ENCODE results near the gene ARID3B.
"Not testable (repeated sequence)": the region's sequence is repeated elsewhere in the genome, so short reads cannot be mapped to it uniquely, and the experiment has no call there.

The ARID3B gene

GRCh38 chr15:74573987-74574386 is 33.0 kb downstream of the ARID3B start:
- no peak for DNase-seq

GRCh38 chr15:74578496-74578994 is 37.5 kb downstream of the ARID3B start:
- no peak for DNase-seq

- no peak for DNase-seq
Observed at GRCh38 chr15:74579001-74579400, 38.0 kb downstream of the ARID3B start.

DNA sequence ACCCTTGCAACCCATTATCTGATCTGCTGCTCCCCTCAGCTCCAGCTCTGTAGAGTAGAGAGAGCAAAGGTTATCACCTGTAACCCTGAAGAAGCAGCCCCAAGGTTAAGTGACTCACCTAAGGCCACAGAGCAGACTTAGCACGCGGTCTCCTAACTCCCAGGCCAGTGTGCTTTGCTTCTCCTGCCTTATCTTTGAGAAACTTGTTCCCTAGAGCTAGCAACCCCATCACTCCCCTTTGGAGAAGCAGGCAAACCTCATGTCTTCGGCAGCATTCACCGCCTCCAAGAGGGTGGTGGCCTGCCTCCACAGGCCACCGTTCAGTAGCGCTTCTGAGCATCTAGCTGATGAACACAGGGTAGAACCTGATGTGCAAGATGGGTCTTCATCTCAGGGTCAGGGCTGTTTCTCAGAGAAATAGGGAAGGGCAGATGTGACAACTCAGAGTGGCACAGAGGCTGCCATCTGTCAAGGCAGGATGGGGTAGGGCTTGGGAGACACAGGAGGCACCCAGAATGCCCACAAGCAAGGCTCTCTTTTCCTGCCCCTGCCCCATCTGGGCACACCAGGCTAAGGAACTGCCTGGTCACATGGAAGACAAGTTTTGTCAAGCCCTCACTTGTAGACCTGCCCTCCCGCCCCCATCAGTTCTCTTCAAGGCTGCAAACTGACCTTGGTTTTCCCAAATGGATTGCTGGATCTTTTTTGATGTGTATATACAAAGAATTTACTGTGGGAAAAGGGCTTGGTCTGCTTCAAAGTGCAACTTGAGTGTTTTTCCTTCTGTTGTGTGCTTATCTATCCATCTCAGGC is 39.7 kb downstream of the ARID3B start:
- DNase-seq = no peak

- DNase-seq = no peak
Observed at GRCh38 chr15:74584204-74584603, 43.2 kb downstream of the ARID3B start.

- no peak for DNase-seq
Observed at GRCh38 chr15:74584779-74585178, 43.8 kb downstream of the ARID3B start.

GRCh38 chr15:74585191-74585590 is 44.2 kb downstream of the ARID3B start:
- DNase-seq = no peak

- no peak for DNase-seq
Observed at GRCh38 chr15:74585857-74586256, 44.8 kb downstream of the ARID3B start.

DNA sequence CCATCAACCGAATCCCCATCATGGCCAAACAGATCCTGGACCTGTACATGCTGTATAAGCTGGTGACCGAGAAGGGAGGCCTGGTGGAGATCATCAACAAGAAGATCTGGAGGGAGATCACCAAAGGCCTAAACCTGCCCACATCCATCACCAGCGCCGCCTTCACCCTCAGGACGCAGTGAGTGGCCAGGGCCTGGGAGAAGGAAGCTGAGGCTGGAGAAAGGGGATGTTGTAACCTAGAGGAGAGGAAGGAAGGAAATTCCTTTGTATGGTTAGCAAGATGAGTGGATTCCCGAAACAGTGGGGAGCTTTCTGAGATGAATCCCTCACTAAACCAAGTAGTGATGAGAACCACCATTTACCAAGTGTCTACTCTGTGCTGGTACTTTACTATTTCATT is 48.8 kb downstream of the ARID3B start:
- DNase-seq = no peak

DNA sequence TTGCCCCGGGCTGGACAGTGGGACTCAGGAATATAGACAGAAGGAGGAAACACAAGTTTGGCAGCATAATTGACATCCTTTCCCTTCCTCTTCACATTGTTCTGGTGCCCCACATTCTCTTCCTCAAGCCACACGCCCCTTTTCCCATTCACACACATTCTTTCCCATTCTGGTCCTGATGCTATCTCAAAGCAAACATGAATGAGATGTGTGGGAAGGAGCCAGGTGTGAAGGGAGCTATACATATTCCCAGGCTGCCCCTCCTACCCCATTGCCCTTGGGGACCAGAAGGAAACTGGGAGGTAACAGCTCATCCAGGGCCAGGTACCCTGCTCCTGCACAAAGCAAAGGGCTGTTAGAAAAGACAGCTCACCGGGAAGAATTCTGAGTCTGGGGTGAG is 51.2 kb downstream of the ARID3B start:
- no peak for DNase-seq

DNA sequence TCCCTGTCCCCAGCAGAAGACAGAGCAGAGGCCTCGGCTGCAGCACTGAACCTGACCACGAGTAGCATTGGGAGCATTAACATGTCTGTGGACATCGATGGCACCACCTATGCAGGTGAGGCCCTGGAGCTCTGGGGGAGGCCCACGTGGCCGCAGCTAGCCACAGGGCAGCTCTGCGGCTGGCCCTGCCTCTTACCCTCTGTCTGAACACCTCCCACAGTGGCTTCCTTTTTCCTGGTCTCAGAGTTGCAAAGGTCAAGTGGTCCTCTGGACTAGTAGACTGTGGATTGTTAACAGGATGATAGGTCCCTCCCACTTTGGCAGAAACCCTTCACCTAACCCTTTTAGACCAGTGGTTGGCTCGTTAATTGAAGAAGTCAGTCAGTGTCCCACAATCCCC is 52.1 kb downstream of the ARID3B start:
- no peak for DNase-seq

DNA sequence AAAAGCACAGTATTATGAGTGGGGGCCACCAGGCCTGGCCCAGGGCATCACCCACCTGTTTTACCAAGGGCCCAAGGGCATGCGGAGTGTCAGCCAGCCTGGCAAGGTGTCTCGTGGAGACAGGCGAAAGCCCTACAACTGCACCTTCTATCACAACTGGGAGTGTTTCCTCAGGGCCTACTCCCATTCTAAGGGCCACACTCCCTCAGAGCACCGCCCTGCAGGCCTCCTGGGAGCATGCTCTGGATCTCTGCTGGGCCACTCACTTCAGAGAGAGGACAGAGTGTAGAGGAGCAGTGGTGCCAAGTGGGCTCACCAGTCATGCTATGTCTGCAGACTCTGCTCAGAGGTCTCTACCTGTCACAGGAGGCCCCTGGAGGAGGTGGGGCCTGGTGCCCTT is 53.4 kb downstream of the ARID3B start:
- DNase-seq = no peak

GRCh38 chr15:74595271-74595670 is 54.3 kb downstream of the ARID3B start:
- no peak for DNase-seq

GRCh38 chr15:74596736-74597135 is 55.7 kb downstream of the ARID3B start:
- DNase-seq = not testable (repeated sequence)

DNA sequence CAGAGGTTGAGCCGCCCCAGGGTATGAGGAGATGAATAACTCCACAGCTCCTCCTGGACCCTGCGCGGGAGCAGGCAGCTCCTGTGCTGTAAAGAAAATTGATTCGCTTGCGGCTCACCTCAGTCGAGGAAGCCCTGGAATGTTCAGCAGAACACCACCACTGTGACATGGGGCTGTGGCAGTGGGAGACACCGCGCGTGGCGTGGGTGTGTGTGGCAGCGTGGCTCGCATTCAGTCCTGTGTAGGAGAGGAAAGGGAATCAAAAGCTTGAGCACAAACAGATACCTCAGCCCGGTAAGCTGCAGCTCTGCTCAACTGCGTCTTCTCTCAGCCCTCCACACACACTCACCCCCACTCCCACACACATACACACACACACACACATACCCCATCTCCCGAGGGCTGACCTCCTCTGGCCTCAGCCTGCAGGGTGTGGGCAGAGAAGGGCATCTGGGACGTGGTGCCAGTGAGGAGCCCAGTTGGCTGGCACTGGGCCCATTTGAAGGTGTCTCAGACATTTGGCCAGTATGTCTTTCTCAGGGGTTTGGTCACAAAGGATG is 56.2 kb downstream of the ARID3B start:
- not testable (repeated sequence) for DNase-seq

GRCh38 chr15:74598126-74598842 is 57.3 kb downstream of the ARID3B start:
- peak; percentile 82 for DNase-seq

DNA sequence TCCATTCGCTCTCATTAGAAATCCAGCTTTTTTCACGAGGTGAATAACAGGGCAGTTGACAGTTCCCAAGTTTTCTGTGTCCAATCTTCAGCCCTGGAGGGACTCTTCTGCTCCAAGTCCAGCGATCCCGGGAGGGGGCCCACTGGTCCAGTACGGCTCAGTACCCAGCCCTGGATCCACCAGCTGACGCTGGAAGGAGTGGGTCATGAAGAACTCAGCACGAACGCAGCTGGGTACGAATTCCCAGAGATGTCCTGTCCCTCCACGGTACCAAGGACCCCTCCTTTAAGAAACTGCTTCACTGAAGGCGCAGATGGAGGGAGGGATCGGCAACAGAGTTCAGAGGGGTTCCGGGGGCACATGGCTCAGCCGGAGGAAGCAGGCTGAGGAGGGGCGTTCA is 58.1 kb downstream of the ARID3B start:
- DNase-seq = no peak

GRCh38 chr15:74603026-74603788 is 62.2 kb downstream of the ARID3B start:
- no peak for DNase-seq

- DNase-seq = no peak
Observed at GRCh38 chr15:74603789-74604705, 63.0 kb downstream of the ARID3B start.

DNA sequence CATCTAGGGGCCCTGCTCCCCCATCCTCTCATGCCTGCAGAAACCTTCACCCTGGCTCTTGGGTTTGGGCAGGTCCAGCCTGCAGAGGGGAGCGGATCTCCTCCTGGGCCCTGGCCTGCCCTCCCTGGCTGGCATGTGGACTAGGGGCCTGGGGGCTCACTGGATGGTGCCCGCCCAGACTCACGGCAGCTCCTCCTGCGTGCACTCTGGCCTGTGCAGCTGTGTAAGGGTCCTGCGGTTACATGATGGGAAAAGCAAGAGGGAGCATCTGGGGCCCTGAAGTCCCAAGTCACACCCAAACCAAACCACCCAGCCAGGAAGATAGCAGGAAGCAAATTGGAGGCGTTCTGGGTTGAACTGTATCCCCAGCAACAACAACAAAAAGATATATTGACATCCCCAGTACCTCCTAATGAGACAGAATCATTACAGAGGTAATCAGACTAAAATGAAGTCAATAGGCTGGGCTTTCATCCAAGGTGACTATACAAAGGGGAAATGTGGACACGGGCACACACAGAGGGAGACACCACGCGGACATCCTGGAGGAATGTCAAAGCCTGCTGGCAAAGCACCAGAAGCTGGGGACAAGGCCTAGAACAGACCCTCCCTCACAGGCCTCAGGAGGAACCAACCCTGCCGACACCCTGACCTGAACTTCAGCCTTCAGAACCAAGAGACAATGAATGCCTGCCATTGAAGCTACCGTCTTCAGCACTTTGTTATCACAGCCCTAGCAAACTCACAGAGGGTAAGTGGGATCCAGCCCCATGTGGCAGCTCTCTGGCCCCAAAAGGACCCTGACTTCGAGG is 64.2 kb downstream of the ARID3B start:
- DNase-seq = no peak

- no peak for DNase-seq
Observed at GRCh38 chr15:74605795-74606150, 64.8 kb downstream of the ARID3B start.
